Fibroblast of lung (primary cell): Measurements from ENCODE around the gene RABL2B.

Experiments used
- EZH2 ChIP-seq: IDR thresholded peaks from 2 replicates; pipeline ENCODE4 v1.5.1; 2012; ENCODE audit warnings: low read length, control low read depth, mild to moderate bottlenecking; ENCODE audit errors: missing control alignments
- TF ChIP-seq, protein P1 (sequence below), 2 donors: IDR thresholded peaks in 1 of 2; conservative IDR thresholded peaks in 1 of 2; 1 replicate in 1 of 2; 2 replicates in 1 of 2; pipeline ENCODE4 v1.5.1; 2011 to 2012; ENCODE audit warnings: low read length in 2 of 2, control low read depth in 1 of 2, inconsistent platforms in 1 of 2, low read depth in 1 of 2, mild to moderate bottlenecking in 1 of 2

DNA sequence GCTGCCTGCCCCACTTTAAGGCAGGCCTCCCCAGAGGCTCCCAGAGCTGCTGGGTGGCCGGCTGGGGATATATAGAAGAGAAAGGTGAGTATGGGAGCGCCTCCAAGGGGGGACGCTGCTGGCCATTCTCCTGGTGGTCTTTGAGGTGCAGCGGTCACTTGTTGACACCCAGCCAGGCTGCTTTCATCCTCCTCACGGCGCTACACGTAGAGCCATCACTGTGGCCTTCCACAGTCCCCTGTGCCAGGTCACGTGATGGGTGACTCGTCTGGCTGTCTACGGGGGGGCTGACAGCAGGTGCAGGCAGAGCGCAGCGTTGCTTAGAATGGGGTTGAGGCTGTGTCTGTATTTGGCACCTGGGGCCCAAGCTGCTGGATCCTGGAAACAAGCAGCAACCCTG is 43.5 kb downstream of the RABL2B start:
- TF ChIP-seq, protein P1, sequence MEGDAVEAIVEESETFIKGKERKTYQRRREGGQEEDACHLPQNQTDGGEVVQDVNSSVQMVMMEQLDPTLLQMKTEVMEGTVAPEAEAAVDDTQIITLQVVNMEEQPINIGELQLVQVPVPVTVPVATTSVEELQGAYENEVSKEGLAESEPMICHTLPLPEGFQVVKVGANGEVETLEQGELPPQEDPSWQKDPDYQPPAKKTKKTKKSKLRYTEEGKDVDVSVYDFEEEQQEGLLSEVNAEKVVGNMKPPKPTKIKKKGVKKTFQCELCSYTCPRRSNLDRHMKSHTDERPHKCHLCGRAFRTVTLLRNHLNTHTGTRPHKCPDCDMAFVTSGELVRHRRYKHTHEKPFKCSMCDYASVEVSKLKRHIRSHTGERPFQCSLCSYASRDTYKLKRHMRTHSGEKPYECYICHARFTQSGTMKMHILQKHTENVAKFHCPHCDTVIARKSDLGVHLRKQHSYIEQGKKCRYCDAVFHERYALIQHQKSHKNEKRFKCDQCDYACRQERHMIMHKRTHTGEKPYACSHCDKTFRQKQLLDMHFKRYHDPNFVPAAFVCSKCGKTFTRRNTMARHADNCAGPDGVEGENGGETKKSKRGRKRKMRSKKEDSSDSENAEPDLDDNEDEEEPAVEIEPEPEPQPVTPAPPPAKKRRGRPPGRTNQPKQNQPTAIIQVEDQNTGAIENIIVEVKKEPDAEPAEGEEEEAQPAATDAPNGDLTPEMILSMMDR (conservative IDR thresholded peaks at IDR 0.05 in 1 of 2, IDR thresholded peaks at IDR 0.05 in 1 of 2; ENCODE audit: low read depth in 1 of 2, low read length in 2 of 2), result no peak
- TF ChIP-seq EZH2, result no peak
